SK-N-MC (cell line): Measurements from ENCODE around the gene STH.

Source experiments
- DNase-seq: peaks from one replicate; pipeline ENCODE4 v3.0.0-alpha.2; 2011; ENCODE audit warnings: low read depth, low spot score
- H3K27ac ChIP-seq: fragments of 200-600 bp; sonication (generic); 2 replicates; pipeline ENCODE4 v1.5.1; 2016; ENCODE audit warnings: mixed run types
- H3K36me3 ChIP-seq: fragments of 200-600 bp; sonication (generic); 2 replicates; pipeline ENCODE4 v1.6.1; 2017; ENCODE audit warnings: antibody characterized with exemption, low read length, mixed read lengths; ENCODE audit not compliant: insufficient read depth
- H3K4me3 ChIP-seq: fragments of 200-600 bp; sonication (generic); 2 replicates; pipeline ENCODE4 v1.5.1; 2016
- H3K9ac ChIP-seq: fragments of 200-600 bp; sonication (generic); 2 replicates; pipeline ENCODE4 v1.8.0; 2017; ENCODE audit warnings: mixed run types, mixed read lengths; ENCODE audit not compliant: insufficient read length
- H3K9me3 ChIP-seq: fragments of 200-600 bp; sonication (generic); 2 replicates; pipeline ENCODE4 v1.6.1; 2017; ENCODE audit warnings: low read depth, mild to moderate bottlenecking, antibody characterized with exemption, low read length, moderate library complexity, mixed read lengths
- EZH2 ChIP-seq: fragments of 200-600 bp; sonication (generic); IDR thresholded peaks from one replicate; pipeline ENCODE4 v1.6.1; 2017; ENCODE audit warnings: antibody characterized with exemption
- FOXP2 ChIP-seq: optimal IDR thresholded peaks from 2 replicates; pipeline ENCODE3; 2011; ENCODE audit warnings: mild to moderate bottlenecking, moderate library complexity; ENCODE audit not compliant: insufficient read depth; ENCODE audit errors: extremely low read length, control extremely low read depth
- POLR2AphosphoS5 ChIP-seq: IDR thresholded peaks from 2 replicates; pipeline ENCODE4 v1.6.1; 2012; ENCODE audit warnings: mild to moderate bottlenecking, low read depth, low read length, borderline replicate concordance

The STH gene

GRCh38 chr17:45977976-45978626 is 20.9 kb upstream of the STH start:
- TF ChIP-seq POLR2AphosphoS5 (no peak), EZH2 (no peak), FOXP2 (no peak)
- Histone ChIP-seq H3K9ac (no peak overlapping the region), H3K27ac (no peak overlapping the region), H3K9me3 (no peaks in the 10 kb centered on the region), H3K36me3 (peaks cover 30% of the 10 kb centered on the region), H3K4me3 (no peak overlapping the region)
- no peak for DNase-seq

GRCh38 chr17:45979137-45979536 is 19.9 kb upstream of the STH start:
- DNase-seq = no peak
- H3K4me3 ChIP-seq = no peak overlapping the region
- H3K9me3 ChIP-seq = no peaks in the 10 kb centered on the region
- TF ChIP-seq POLR2AphosphoS5 = no peak
- no peak for TF ChIP-seq FOXP2
- TF ChIP-seq EZH2 = no peak
- H3K9ac ChIP-seq = no peak overlapping the region
- H3K27ac ChIP-seq = no peak overlapping the region
- peaks cover 36% of the 10 kb centered on the region; the same call in 1 of the 2 replicates for H3K36me3 ChIP-seq

GRCh38 chr17:45980855-45981254 is 18.2 kb upstream of the STH start:
- no peaks in the 10 kb centered on the region for H3K9me3 ChIP-seq
- H3K36me3 ChIP-seq = peaks cover 37% of the 10 kb centered on the region; the same call in 1 of the 2 replicates
- H3K4me3 ChIP-seq = no peak overlapping the region
- DNase-seq = no peak
- TF ChIP-seq FOXP2 (no peak), POLR2AphosphoS5 (no peak), EZH2 (no peak)
- no peak overlapping the region for H3K27ac ChIP-seq
- no peak overlapping the region for H3K9ac ChIP-seq

GRCh38 chr17:45981306-45981705 is 17.7 kb upstream of the STH start:
- no peak for DNase-seq
- H3K36me3 ChIP-seq = peaks cover 37% of the 10 kb centered on the region; the same call in 1 of the 2 replicates
- no peak overlapping the region for H3K4me3 ChIP-seq
- no peak overlapping the region for H3K27ac ChIP-seq
- H3K9ac ChIP-seq = no peak overlapping the region
- TF ChIP-seq POLR2AphosphoS5 (no peak), FOXP2 (no peak), EZH2 (no peak)
- H3K9me3 ChIP-seq = no peaks in the 10 kb centered on the region

- peaks cover 33% of the 10 kb centered on the region; the same call in 1 of the 2 replicates for H3K36me3 ChIP-seq
- no peak for TF ChIP-seq POLR2AphosphoS5
- no peak for TF ChIP-seq EZH2
- no peak for TF ChIP-seq FOXP2
- H3K4me3 ChIP-seq = no peak overlapping the region
- no peak overlapping the region for H3K27ac ChIP-seq
- no peak for DNase-seq
- H3K9ac ChIP-seq = no peak overlapping the region
- no peaks in the 10 kb centered on the region for H3K9me3 ChIP-seq
These were observed 16.0 kb upstream of the STH start for GRCh38 chr17:45982791-45983613.

GRCh38 chr17:45983614-45984310 is 15.3 kb upstream of the STH start:
- Histone ChIP-seq H3K9me3 (no peaks in the 10 kb centered on the region), H3K27ac (no peak overlapping the region), H3K36me3 (peaks cover 32% of the 10 kb centered on the region; the same call in 1 of the 2 replicates), H3K4me3 (no peak overlapping the region), H3K9ac (no peak overlapping the region)
- TF ChIP-seq EZH2 (no peak), POLR2AphosphoS5 (no peak), FOXP2 (no peak)
- no peak for DNase-seq

- TF ChIP-seq EZH2 (no peak), POLR2AphosphoS5 (no peak), FOXP2 (no peak)
These were observed 14.7 kb upstream of the STH start for GRCh38 chr17:45984368-45984767.

GRCh38 chr17:45985447-45985846 is 13.6 kb upstream of the STH start:
- Histone ChIP-seq H3K9ac (no peak overlapping the region), H3K27ac (no peak overlapping the region), H3K36me3 (peaks cover 27% of the 10 kb centered on the region; the same call in 1 of the 2 replicates), H3K4me3 (no peak overlapping the region), H3K9me3 (no peaks in the 10 kb centered on the region)
- no peak for DNase-seq
- TF ChIP-seq EZH2 = no peak
- no peak for TF ChIP-seq FOXP2
- TF ChIP-seq POLR2AphosphoS5 = no peak

More at GRCh38 chr17:45984368-45984767, 14.7 kb upstream of the STH start:
- Histone ChIP-seq H3K36me3 (peaks cover 34% of the 10 kb centered on the region; the same call in 1 of the 2 replicates), H3K9me3 (no peaks in the 10 kb centered on the region), H3K4me3 (no peak overlapping the region), H3K9ac (no peak overlapping the region), H3K27ac (no peak overlapping the region)
- no peak for DNase-seq

- no peak for TF ChIP-seq POLR2AphosphoS5
- no peak for TF ChIP-seq EZH2
- no peak for TF ChIP-seq FOXP2
- H3K36me3 ChIP-seq = peaks cover 31% of the 10 kb centered on the region; the same call in 1 of the 2 replicates
- H3K9me3 ChIP-seq = no peaks in the 10 kb centered on the region
- H3K4me3 ChIP-seq = no peak overlapping the region
- H3K27ac ChIP-seq = no peak overlapping the region
- DNase-seq = no peak
- H3K9ac ChIP-seq = no peak overlapping the region
These were observed 13.0 kb upstream of the STH start for GRCh38 chr17:45986056-45986455.
